Measurements from ENCODE around the gene HS3ST3A1.

The HS3ST3A1 gene

DNA sequence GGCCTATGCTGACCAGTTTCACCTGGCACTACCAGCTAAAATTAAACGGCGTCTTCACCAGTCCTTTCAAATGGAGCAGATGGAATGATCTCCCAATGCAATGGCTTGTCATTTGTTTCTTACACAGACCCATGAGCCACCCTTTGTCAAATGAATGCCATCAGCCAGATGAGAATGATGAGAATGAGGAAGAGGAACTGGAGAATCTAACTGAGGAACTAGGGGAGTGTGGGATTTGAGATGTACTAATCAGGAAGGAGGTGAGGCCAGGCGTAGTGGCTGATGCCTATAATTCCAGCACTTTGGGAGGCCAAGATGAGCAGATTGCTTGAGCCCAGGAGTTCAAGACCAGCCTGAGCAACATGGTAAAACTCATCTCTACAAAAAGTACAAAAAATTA is 116.4 kb downstream of the HS3ST3A1 start:
- no peak for DNase-seq

DNA sequence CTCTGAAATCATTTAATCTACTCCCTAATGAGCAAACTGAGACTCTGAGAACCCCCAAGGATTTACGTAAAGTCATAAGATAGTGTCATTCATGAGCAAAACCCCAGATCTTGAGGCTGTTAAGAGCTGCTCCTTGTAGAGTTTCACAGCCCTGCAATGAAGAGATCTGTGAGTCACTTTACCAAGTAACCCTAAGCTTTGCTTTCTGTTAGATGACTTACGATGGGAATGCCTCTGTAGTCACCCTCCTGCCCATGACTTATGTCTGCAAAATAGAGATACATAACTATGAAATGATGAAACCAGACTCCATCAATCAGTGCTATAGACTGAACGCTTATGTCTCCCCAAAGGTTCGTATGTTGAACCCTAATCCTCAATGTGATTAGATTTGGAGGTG is 117.7 kb downstream of the HS3ST3A1 start:
- no peak for DNase-seq

DNA sequence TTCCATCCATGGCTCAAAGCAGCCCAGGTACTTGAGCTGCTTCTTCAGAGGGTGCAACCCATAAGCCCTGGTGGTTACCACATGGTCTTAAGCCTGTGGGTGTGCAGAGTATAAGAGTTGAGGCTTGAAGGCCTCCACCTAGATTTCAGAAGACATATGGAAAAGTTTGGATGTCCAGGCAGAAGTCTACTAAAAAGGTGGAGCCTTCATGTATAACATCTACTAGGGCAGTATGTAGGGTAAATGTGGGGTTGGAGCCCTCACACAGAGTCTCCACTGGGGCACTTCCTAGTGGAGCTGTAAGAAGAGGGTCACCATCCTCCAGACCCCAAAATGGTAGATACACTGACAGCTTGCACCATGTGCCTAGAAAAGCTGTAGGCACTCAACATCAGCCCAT is 120.9 kb downstream of the HS3ST3A1 start:
- DNase-seq, result no peak

DNA sequence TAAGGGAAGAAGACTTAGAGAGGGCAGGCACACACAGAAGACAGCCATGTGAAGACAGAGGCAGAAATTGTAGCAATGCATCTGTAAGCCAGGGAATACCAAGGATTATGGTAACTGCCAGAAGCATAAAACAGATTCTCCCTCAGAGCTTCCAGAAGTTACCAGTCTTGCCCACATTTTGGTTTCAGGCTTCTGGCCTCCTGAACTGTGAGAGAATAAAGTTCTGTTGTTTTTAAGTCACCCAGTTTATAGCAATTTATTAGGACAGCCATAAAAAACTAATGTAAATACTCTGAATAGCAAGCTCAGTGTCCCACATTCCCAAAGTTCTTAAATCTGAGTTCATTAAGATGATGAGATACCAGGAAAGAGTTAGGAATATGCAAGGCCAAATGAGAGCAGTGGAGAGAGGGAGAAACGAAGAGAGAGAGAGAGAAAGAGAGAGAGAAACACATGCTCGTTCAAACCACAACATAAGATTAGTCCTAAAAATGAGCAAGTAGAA is 123.4 kb downstream of the HS3ST3A1 start:
- no peak for DNase-seq

DNA sequence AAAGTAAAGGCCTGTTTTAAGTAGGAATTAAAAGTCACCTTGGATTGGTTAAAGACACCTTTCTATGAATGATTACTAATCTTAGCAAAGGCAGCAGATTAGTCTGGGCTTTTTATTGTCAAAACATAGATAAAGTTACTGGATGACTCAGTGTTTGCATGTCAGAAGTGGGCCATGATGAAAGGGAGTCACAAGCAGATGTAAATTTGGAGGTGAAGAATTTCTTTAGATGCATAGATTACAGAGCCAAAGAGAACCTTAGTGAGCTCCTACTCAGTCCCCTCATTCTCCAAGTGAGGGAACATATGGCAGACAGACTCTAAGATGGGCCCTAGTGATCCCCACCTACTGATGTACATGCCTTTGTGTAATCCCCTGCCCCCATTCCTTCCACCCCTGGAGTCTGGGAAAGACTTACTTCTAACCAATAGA is 124.5 kb downstream of the HS3ST3A1 start:
- DNase-seq, result no peak

DNA sequence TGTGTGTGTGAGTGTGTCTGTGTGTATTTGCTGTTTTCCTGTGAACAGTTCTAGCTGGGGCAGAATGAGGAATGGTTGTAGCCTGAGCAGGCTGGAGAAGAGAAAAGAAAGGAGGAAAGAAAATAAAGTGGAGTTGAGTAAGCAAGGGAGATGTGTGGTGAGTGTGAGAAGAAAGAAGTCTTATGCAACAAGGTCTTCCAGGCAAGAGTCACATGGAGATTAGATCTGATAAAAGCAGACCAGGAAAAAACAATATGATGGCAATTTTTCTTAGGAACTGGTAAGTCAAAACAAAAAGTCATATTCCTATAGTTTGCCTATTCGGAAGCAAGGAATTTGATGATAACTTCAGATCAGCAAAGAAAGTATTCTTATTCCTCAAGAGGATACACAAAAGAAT is 125.0 kb downstream of the HS3ST3A1 start:
- DNase-seq, result no peak

DNA sequence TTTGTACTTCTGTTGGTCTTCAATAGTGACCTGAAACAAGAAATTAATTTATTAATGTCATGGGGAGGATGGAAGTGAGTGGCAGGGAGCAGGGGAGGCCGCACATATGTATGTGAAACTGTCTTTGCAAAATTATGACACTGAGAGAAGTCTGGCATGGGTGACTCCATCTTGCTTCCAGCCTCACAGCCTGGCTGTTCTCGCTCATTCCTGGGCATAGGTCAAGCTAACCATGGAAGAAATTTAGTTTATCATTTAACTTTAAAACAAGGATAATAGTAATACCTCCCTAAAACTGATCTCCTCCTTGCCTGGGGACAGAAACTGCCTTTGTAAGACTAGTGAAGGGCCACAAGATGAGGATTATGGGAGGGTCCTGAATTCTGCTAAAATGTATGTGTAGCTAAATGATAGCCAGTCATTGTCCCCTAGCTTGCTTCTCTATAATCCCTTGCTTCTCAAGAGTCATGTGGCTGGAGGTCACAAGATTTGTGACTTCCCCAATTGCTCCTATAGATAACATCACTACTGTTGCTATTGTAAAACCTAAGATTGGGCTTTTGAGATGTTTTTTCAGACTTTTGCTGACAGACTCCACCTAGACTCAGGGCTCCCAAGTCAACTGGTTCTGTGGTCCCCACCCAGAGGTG is 126.0 kb downstream of the HS3ST3A1 start:
- DNase-seq, result no peak

DNA sequence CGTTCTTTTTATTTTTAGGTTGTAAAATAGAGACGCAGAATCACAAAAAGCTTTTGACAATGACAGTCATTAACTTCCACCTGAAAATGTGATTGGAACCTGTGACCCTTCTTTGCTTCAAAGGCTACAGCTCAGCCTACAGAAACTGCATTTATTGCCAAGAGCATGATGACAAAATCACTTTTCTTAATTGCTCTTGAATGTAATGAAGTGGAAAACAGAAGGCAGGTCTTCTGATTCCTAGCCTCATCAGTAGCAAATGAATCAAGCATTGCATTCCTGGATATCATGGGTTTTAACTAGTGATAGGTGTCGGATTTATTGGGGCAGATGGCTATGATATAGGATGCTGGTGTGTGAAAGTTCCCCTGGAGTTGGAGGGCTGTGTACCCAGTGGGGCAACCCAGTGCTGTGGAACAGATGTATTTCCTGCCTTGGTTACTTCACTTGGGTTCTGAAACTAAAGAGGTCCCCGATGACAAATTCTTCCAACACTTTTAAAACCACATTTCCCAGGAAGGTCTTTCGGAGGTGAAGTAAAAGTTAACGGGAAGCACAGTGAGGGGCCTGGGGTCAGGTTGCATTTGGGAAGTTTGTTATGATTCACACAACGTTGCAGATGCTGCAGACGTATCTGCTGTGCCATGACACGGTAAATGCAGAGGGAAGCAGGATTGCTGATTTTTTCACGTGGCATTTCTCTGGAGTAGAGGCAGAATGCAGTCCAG is 127.5 kb downstream of the HS3ST3A1 start:
- DNase-seq, result no peak

DNA sequence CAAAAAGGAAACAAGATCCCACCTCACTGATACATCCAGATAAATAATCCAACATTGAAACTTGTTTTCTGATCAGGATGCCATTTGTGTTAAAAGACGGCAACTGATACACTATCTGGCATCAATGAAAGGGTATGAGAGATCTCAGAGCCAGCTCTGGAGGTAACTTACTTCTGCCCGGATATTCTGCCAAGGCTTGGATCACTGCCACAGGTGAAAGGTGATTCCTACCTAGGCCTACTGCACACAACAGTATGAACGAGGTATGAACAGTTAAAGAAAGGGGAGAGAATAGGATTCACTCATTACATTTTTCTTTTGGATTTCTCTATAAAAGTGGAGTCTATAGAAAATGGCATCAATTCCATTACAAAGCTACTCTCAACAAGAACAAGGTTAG is 136.1 kb downstream of the HS3ST3A1 start:
- DNase-seq, result no peak

DNA sequence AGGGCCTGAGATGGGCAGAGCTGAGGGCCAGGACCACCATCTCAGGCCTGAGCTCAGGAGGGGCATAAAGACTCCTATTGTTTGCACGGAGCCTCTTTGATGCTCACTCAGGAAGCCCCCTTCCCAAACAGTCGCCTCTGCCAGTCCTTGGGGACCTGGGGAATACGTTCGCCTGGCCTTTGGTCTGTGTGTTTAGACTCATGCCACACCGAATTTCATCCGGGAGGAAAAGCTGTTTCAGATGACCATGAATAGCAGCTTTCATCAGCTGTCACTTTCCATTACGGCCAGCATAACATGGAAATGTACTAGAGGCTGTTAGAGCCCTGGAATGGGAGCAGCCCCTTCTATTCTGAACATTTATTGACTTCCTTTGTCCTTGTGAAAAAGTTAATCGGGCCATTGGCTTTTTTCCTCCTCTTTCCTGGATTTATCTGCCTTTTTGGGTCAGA is 139.0 kb downstream of the HS3ST3A1 start:
- no peak for DNase-seq

DNA sequence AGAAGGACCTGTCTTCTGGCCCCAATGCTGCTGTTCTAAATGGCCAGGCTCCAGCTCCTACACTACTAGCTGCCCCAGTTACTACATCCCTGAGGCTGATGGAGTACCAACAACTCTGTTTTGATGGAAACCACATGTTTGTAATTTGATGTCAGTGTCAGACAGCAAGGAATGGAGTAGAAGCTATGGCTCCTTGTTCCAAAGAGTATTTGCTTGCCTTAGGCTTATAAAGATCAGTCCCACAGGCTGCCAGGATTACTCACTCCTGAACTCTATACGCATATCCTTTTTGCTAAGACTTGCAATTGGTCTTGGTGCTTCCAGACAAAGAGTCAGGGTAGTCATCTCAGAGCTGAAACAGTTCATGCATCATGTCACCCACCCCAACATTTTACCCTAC is 139.6 kb downstream of the HS3ST3A1 start:
- DNase-seq, result no peak

DNA sequence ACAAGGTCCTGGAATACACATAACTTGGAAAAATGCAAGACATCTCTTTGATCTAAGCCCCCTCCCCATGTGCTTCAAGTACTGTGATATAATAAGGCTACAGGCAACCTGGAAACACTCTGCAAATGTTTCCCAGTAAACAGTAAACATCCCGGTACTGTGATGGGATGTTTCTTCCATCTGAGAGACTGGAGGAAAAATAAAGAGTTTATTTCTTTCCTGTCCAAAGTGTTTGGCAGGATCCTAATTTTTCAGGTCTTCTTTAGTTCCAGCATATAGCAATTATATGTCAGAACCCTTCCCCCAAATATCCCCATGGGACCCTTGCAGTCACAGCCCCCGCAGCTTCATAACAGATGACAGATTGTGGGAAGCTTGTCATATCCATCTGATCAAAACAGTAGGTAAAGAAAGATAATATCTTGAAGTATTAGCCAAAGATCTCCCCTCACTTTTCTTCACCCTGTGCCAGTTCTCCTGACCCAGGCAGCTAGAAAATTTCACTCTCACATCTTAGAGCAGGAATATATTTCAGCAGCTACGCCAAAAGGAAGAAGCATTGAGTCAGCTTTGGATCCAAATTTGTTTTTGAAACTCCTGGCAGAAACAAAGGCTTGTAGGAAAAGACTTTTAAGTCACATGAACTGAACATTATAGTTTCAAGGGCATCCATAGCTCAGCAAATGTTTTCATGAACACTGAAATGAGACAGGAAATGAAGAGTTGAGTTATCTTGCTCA is 141.3 kb downstream of the HS3ST3A1 start:
- no peak for DNase-seq

DNA sequence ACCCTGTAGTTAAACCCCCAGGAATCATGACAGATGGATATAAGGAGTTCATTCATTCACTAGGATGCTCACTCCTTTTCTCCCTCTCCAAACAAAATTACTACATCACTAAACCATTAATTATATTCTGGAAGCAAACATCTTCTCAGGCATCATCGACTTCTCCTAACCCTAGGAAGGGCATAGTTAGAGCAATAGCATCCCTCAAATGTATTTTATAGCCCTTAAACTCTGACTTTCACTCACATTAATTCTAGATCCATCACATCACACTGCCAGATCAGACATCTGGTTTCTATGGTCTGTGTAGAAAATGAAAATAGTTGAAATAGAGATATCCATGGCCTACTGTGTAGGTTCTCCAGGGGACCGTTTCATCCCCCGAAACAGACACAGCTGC is 143.9 kb downstream of the HS3ST3A1 start:
- DNase-seq, result no peak

All from NCI-H2227 treated with DMSO at 0.1 percent for 48 hours (cell line).